Posterior vena cava (tissue), 2 donors: Measurements from ENCODE around the gene THRSP. TPM values are rescaled to one million over a fixed set of nuclear protein-coding genes. Genes with fewer than 3 reads are reported as not detected.
"Not testable (repeated sequence)": the region's sequence is repeated elsewhere in the genome, so short reads cannot be mapped to it uniquely, and the experiment has no call there.

ENCODE experiments used
- DNase-seq: peaks from one replicate; pipeline ENCODE4 v3.0.0-alpha.2; 2020; ENCODE audit warnings: low spot score
- intact Hi-C, 2 donors: fragments of 100-400 bp; cut with DNase I; formaldehyde crosslinking; loops; one replicate each; pipeline versions ENCODE4 v1.14.1 to v1.14.2; 2022 to 2023
- long read RNA-seq, 2 donors: library from polyadenylated mRNA; unstranded; transcript quantifications; one replicate each; pipeline ENCODE4 v2.0.0, GENCODE V29; 2020 to 2021
- total RNA-seq, 2 donors: library from RNA; stranded (reverse); fragmentation: NEBNext Ultra II Directional; extraction: Animal tissue kit (Norgen Biotek cat#: 25700); gene quantifications; one replicate each; pipeline ENCODE4 v1.2.1, GENCODE V29; 2021
- donor health status: DM: yes; HTN: yes; CAD: no.
- donor health status: DM: yes; HTN: yes; CAD: no.

The THRSP gene
- not detected for total RNA-seq
- long read RNA-seq, donor 1 = 0 reads
- long read RNA-seq, donor 2 = 0 reads

- no peak for DNase-seq
- intact Hi-C loops = no loop called here
Observed at GRCh38 chr11:78063440-78064181, at the start of gene THRSP. THRSP (plus strand) TSS chr11:78063861; CDS start chr11:78063882, 21 bp downstream.

GRCh38 chr11:78014937-78015520, 48.6 kb upstream of the THRSP start:
- intact Hi-C loops = loop anchor here in 1 of 2 donors (10.0 kb wide), 1 partner anchor 410 kb away; no protein-coding TSS in a partner anchor
- DNase-seq = not testable (repeated sequence)

- DNase-seq = no peak
- intact Hi-C loops = loop anchor here in 1 of 2 donors (10.0 kb wide), 1 partner anchor 409 kb away; no protein-coding TSS in a partner anchor
Observed at GRCh38 chr11:78015878-78016277, 47.8 kb upstream of the THRSP start.

- intact Hi-C loops = loop anchor here in 1 of 2 donors (10.0 kb wide), 1 partner anchor 405 kb away; no protein-coding TSS in a partner anchor
Observed at GRCh38 chr11:78019808-78020207, 43.9 kb upstream of the THRSP start.

GRCh38 chr11:78020246-78020645, 43.4 kb upstream of the THRSP start:
- DNase-seq = no peak
- intact Hi-C loops = no loop called here

More at GRCh38 chr11:78019808-78020207, 43.9 kb upstream of the THRSP start:
- no peak for DNase-seq

GRCh38 chr11:78021611-78022010, 42.0 kb upstream of the THRSP start:
- DNase-seq = no peak

GRCh38 chr11:78022397-78023396, 41.0 kb upstream of the THRSP start, which contains the start of gene KCTD14:
KCTD14 (minus strand) TSS chr11:78023276; CDS start chr11:78023249, 27 bp downstream.
- DNase-seq = no peak
- intact Hi-C loops = no loop called here

More at GRCh38 chr11:78021611-78022010, 42.0 kb upstream of the THRSP start:
- intact Hi-C loops = no loop called here

GRCh38 chr11:78023426-78023825, 40.2 kb upstream of the THRSP start:
- intact Hi-C loops = no loop called here
- DNase-seq = no peak

GRCh38 chr11:78025378-78025777, 38.3 kb upstream of the THRSP start:
- intact Hi-C loops = no loop called here
- no peak for DNase-seq

- DNase-seq = no peak
- intact Hi-C loops = no loop called here
Observed at GRCh38 chr11:78027759-78028158, 35.9 kb upstream of the THRSP start.

- DNase-seq, intact Hi-C loops: not testable (repeated sequence)
Observed at GRCh38 chr11:78028423-78028822, 35.2 kb upstream of the THRSP start.

- intact Hi-C loops = no loop called here
- no peak for DNase-seq
Observed at GRCh38 chr11:78030429-78031325, 33.0 kb upstream of the THRSP start.

- intact Hi-C loops = no loop called here
- DNase-seq = no peak
Observed at GRCh38 chr11:78031629-78032028, 32.0 kb upstream of the THRSP start.

- intact Hi-C loops = no loop called here
- no peak for DNase-seq
Observed at GRCh38 chr11:78032090-78032489, 31.6 kb upstream of the THRSP start.

- DNase-seq = no peak
- intact Hi-C loops = no loop called here
Observed at GRCh38 chr11:78033040-78033439, 30.6 kb upstream of the THRSP start.

- no peak for DNase-seq
- intact Hi-C loops = no loop called here
Observed at GRCh38 chr11:78034623-78035022, 29.0 kb upstream of the THRSP start.

GRCh38 chr11:78036313-78036712, 27.3 kb upstream of the THRSP start:
- DNase-seq = no peak
- intact Hi-C loops = no loop called here

GRCh38 chr11:78037056-78037455, 26.6 kb upstream of the THRSP start:
- intact Hi-C loops = no loop called here
- no peak for DNase-seq
